Spinal cord (tissue), 10 donors: ENCODE measurements around the gene MYL9. TPM values are rescaled to one million over a fixed set of nuclear protein-coding genes. Genes with fewer than 3 reads are reported as not detected.

Experiments used
- DNase-seq, 6 donors: peaks; one replicate each; pipeline versions ENCODE4 v3.0.0 to v3.0.0-alpha.2; 2013 to 2015; ENCODE audit warnings: low spot score in 6 of 6, low read depth in 4 of 6
- H3K27ac ChIP-seq: one replicate; pipeline ENCODE4 v1.5.1; 2013; ENCODE audit warnings: low read depth, low read length, control low read depth
- H3K27me3 ChIP-seq: one replicate; pipeline ENCODE4 v1.6.1; 2013; ENCODE audit warnings: low read length; ENCODE audit not compliant: control insufficient read depth, insufficient read depth
- H3K36me3 ChIP-seq: one replicate; pipeline ENCODE4 v1.6.1; 2013; ENCODE audit warnings: low read length; ENCODE audit not compliant: control insufficient read depth, insufficient read depth
- H3K4me1 ChIP-seq: one replicate; pipeline ENCODE4 v1.6.1; 2013; ENCODE audit warnings: low read length; ENCODE audit not compliant: control insufficient read depth, insufficient read depth
- H3K4me3 ChIP-seq: one replicate; pipeline ENCODE4 v1.5.1; 2013; ENCODE audit warnings: low read depth, low read length, control low read depth
- H3K9me3 ChIP-seq: one replicate; pipeline ENCODE4 v1.6.1; 2013; ENCODE audit warnings: low read length; ENCODE audit not compliant: control insufficient read depth, insufficient read depth
- WGBS: methylation state at CpG from one replicate; pipeline ENCODE4 v1.1.5; 2013; ENCODE audit warnings: missing lambda C conversion rate; ENCODE audit not compliant: insufficient coverage; 5-methylcytosine and 5-hydroxymethylcytosine counted together
- polyA plus RNA-seq, 2 donors: library from polyadenylated mRNA; unstranded; fragments of 120-200 nt; gene quantifications; one replicate each; pipeline ENCODE4 v1.2.1, GENCODE V29; 2013; ENCODE audit not compliant: insufficient read length in 2 of 2
- total RNA-seq, 2 donors: library from RNA; depleted of rRNA in 1 of 2; stranded (reverse); fragments of 120-200 nt in 1 of 2; fragments of >200 nt in 1 of 2; gene quantifications; one replicate each; pipeline versions ENCODE4 v1.2.3 to v1.2.4, GENCODE V29; 2013 to 2014
- donor health status: healthy.

MYL9 gene
- total and polyA plus RNA-seq, 4 donors, result 5.0 to 85.3 (median 33.1) TPM

- H3K9me3 ChIP-seq, result no peaks in the 10 kb centered on the region
- peaks cover 26% of the 10 kb centered on the region for H3K4me1 ChIP-seq
- no peak overlapping the region for H3K4me3 ChIP-seq
- DNase-seq, result no peak
- H3K27me3 ChIP-seq, result peaks cover 19% of the 10 kb centered on the region
- WGBS, result 99% methylated on average over 9 of the region's 15 CpGs
- H3K36me3 ChIP-seq, result peaks cover 24% of the 10 kb centered on the region
- H3K27ac ChIP-seq, result no peak overlapping the region
These were observed 37.2 kb downstream of the MYL9 start for GRCh38 chr20:36578356-36579041.

GRCh38 chr20:36579996-36580545 is 38.8 kb downstream of the MYL9 start:
- Histone ChIP-seq H3K4me1 (peaks cover 12% of the 10 kb centered on the region), H3K4me3 (no peak overlapping the region), H3K9me3 (no peaks in the 10 kb centered on the region), H3K36me3 (peaks cover 27% of the 10 kb centered on the region), H3K27me3 (peaks cover 9% of the 10 kb centered on the region), H3K27ac (no peak overlapping the region)
- no peak for DNase-seq
- WGBS, result no CpG with 5 or more reads among the region's 2 CpGs

- Histone ChIP-seq H3K9me3 (no peaks in the 10 kb centered on the region), H3K27me3 (no peaks in the 10 kb centered on the region), H3K4me1 (no peaks in the 10 kb centered on the region), H3K4me3 (no peak overlapping the region), H3K36me3 (peaks cover 34% of the 10 kb centered on the region), H3K27ac (no peak overlapping the region)
- WGBS, result 83% methylated on average over 1 of the region's 4 CpGs
- DNase-seq, result no peak
These were observed 41.0 kb downstream of the MYL9 start for GRCh38 chr20:36582322-36582721.

GRCh38 chr20:36582821-36583220 is 41.5 kb downstream of the MYL9 start:
- H3K4me3 ChIP-seq, result no peak overlapping the region
- no peaks in the 10 kb centered on the region for H3K27me3 ChIP-seq
- H3K36me3 ChIP-seq, result peaks cover 36% of the 10 kb centered on the region
- 94% methylated on average over 2 of the region's 4 CpGs for WGBS
- no peak overlapping the region for H3K27ac ChIP-seq
- DNase-seq, result no peak
- no peaks in the 10 kb centered on the region for H3K4me1 ChIP-seq
- no peaks in the 10 kb centered on the region for H3K9me3 ChIP-seq

GRCh38 chr20:36584018-36584481 is 42.7 kb downstream of the MYL9 start:
- Histone ChIP-seq H3K9me3 (no peaks in the 10 kb centered on the region), H3K36me3 (peaks cover 32% of the 10 kb centered on the region), H3K4me3 (no peak overlapping the region), H3K27ac (no peak overlapping the region), H3K4me1 (no peaks in the 10 kb centered on the region), H3K27me3 (no peaks in the 10 kb centered on the region)
- WGBS, result no CpG with 5 or more reads among the region's 2 CpGs
- DNase-seq, result no peak

GRCh38 chr20:36585410-36586125 is 44.2 kb downstream of the MYL9 start:
- no peaks in the 10 kb centered on the region for H3K9me3 ChIP-seq
- no peak overlapping the region for H3K27ac ChIP-seq
- WGBS, result 36% methylated on average over 2 of the region's 8 CpGs
- DNase-seq, result peak in 1 of 6 donors; percentile 28
- no peak overlapping the region for H3K4me3 ChIP-seq
- H3K36me3 ChIP-seq, result peaks cover 24% of the 10 kb centered on the region
- no peaks in the 10 kb centered on the region for H3K4me1 ChIP-seq
- no peaks in the 10 kb centered on the region for H3K27me3 ChIP-seq

GRCh38 chr20:36587388-36588070 is 46.2 kb downstream of the MYL9 start:
- 75% methylated on average over 2 of the region's 3 CpGs for WGBS
- Histone ChIP-seq H3K27ac (no peak overlapping the region), H3K4me3 (no peak overlapping the region), H3K36me3 (peaks cover 25% of the 10 kb centered on the region), H3K27me3 (no peaks in the 10 kb centered on the region), H3K9me3 (no peaks in the 10 kb centered on the region), H3K4me1 (peaks cover 10% of the 10 kb centered on the region)
- DNase-seq, result no peak

- no peak overlapping the region for H3K4me3 ChIP-seq
- peaks cover 21% of the 10 kb centered on the region for H3K36me3 ChIP-seq
- 64% methylated on average over 5 of the region's 5 CpGs for WGBS
- peak in 2 of 6 donors; percentile 14 to 39 for DNase-seq
- H3K9me3 ChIP-seq, result no peaks in the 10 kb centered on the region
- H3K27me3 ChIP-seq, result no peaks in the 10 kb centered on the region
- H3K27ac ChIP-seq, result no peak overlapping the region
- peaks cover 10% of the 10 kb centered on the region for H3K4me1 ChIP-seq
These were observed 50.0 kb downstream of the MYL9 start for GRCh38 chr20:36591281-36591680.

GRCh38 chr20:36591854-36592641 is 50.7 kb downstream of the MYL9 start:
- peak in 2 of 6 donors; percentile 71 to 79 for DNase-seq
- WGBS, result 72% methylated on average over 6 of the region's 9 CpGs
- Histone ChIP-seq H3K4me1 (peaks cover 10% of the 10 kb centered on the region), H3K27ac (no peak overlapping the region), H3K36me3 (peaks cover 18% of the 10 kb centered on the region), H3K27me3 (no peaks in the 10 kb centered on the region), H3K4me3 (no peak overlapping the region), H3K9me3 (no peaks in the 10 kb centered on the region)
